Body of pancreas (tissue), 4 donors: ENCODE data around the gene SLCO2B1. TPM values are rescaled to one million over a fixed set of nuclear protein-coding genes. Genes with fewer than 3 reads are reported as not detected.

ENCODE experiments used
- ATAC-seq: fragments of 150-250 bp; one replicate; pipeline ENCODE4 v1.9.1; 2016
- DNase-seq, 4 donors: peaks; one replicate each; pipeline ENCODE4 v3.0.0-alpha.2; 2019
- H3K27ac ChIP-seq, 4 donors: fragments of 200-600 bp; sonication (generic); 1 replicate in 3 of 4; 2 replicates in 1 of 4; pipeline versions ENCODE4 v1.5.1 to v1.6.1; 2016 to 2019; ENCODE audit warnings: mild to moderate bottlenecking in 1 of 4, mixed read lengths in 1 of 4, moderate library complexity in 1 of 4
- H3K27me3 ChIP-seq, 2 donors: fragments of 200-600 bp; sonication (generic); one replicate each; pipeline ENCODE4 v1.6.0; 2016; ENCODE audit warnings: mild to moderate bottlenecking in 1 of 2
- H3K36me3 ChIP-seq, 2 donors: fragments of 200-600 bp; sonication (generic); replicated peaks in 1 of 2; 2 replicates each; pipeline ENCODE4 v1.5.1; 2016; ENCODE audit warnings: low read depth in 2 of 2; ENCODE audit not compliant: insufficient read depth in 1 of 2
- H3K4me1 ChIP-seq: fragments of 200-600 bp; sonication (generic); one replicate; pipeline ENCODE4 v1.6.0; 2016
- H3K4me3 ChIP-seq, 2 donors: fragments of 200-600 bp; sonication (generic); 1 replicate in 1 of 2; 2 replicates in 1 of 2; pipeline ENCODE4 v1.5.1; 2016 to 2019
- H3K9me3 ChIP-seq, 3 donors: fragments of 200-600 bp; sonication (generic); 1 replicate in 2 of 3; 2 replicates in 1 of 3; pipeline ENCODE4 v1.5.1; 2016
- POLR2A ChIP-seq, 3 donors: fragments of 450-650 bp; IDR thresholded peaks; one replicate each; pipeline ENCODE4 v1.6.1; 2016; ENCODE audit warnings: antibody characterized with exemption in 3 of 3, mild to moderate bottlenecking in 2 of 3
- WGBS, 2 donors: methylation state at CpG; one replicate each; pipeline ENCODE4 v1.1.5; 2017; 5-methylcytosine and 5-hydroxymethylcytosine counted together
- intact Hi-C: fragments of 100-400 bp; cut with DNase I; formaldehyde crosslinking; loops from one replicate; pipeline ENCODE4 v1.15.1; 2023
- total RNA-seq, 2 donors: library from RNA; depleted of rRNA; stranded (reverse); fragments of >200 nt; gene quantifications; one replicate each; pipeline ENCODE4 v1.1.0, GENCODE V29; 2016
- TF ChIP-seq, protein P1 (sequence below), 7 experiments: fragments of 450-650 bp in 4 of 7; fragments of 200-600 bp in 3 of 7; sonication (generic) in 3 of 7; IDR thresholded peaks; one replicate each; pipeline ENCODE4 v1.5.1; 2016 to 2019; ENCODE audit warnings: antibody characterized with exemption in 7 of 7

The SLCO2B1 gene
- total RNA-seq, 2 donors from 2014 or later = 33.7 to 101 TPM

DNA sequence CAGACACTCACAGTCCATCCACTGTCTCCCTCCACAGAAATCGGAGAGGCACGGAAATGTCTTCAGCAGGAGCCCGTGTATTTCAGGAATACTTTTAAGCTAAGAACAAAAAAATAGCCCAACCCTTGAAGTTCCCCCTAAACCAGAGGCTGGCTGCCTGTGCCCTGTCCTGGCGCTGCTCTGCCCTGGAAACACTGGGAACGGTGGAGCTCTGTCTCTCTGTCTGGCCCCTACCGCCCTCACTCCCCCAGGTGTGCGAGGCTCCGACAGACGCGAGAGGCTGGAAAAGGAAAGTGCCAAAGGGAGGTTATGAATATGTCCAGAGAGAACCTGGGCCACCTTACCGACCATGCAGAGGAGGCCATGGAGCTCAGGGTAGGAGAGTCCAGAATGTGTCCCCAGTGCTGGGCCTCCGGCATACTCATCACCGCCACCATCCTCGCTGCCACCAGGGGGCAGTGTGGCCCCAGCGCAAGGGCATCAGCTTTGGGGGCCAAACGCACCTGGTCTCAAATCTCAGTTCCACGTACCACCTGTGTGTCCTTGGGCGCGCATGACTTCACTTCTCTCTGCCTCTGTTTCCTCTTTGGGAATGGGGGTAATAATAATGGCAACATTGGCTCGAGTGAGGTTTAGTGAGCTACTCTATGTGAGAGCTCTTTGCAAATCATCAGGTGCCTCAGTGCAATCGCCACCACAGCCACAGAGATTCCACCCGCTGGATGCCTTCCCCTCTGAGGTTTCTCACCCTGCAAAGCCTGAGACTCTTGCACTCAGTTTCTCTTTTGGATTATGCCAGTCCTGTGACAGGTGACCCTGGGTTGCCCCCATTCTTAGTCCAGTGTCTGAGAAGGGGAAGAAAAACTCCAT lies 10.4 kb upstream of the SLCO2B1 start:
- TF ChIP-seq POLR2A (IDR thresholded peaks at IDR 0.05) = no peak
- TF ChIP-seq, protein P1, sequence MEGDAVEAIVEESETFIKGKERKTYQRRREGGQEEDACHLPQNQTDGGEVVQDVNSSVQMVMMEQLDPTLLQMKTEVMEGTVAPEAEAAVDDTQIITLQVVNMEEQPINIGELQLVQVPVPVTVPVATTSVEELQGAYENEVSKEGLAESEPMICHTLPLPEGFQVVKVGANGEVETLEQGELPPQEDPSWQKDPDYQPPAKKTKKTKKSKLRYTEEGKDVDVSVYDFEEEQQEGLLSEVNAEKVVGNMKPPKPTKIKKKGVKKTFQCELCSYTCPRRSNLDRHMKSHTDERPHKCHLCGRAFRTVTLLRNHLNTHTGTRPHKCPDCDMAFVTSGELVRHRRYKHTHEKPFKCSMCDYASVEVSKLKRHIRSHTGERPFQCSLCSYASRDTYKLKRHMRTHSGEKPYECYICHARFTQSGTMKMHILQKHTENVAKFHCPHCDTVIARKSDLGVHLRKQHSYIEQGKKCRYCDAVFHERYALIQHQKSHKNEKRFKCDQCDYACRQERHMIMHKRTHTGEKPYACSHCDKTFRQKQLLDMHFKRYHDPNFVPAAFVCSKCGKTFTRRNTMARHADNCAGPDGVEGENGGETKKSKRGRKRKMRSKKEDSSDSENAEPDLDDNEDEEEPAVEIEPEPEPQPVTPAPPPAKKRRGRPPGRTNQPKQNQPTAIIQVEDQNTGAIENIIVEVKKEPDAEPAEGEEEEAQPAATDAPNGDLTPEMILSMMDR (IDR thresholded peaks at IDR 0.05) = peak; percentile 76 to 96 (median 91)
- H3K27ac ChIP-seq = no peak overlapping the region
- intact Hi-C loops = loop anchor here (5.0 kb wide), 2 partner anchors 67 to 107 kb away; no protein-coding TSS in a partner anchor
- H3K9me3 ChIP-seq = no peaks in the 10 kb centered on the region
- peak; percentile 65 to 82 (median 72) for DNase-seq
- H3K4me1 ChIP-seq = no peaks in the 10 kb centered on the region
- no peaks in the 10 kb centered on the region for H3K27me3 ChIP-seq
- no peak overlapping the region for H3K4me3 ChIP-seq
- ATAC-seq = peak; percentile 59
- 26 to 47% methylated on average over 14 to 22 of the region's 22 CpGs for WGBS, 2 donors
- H3K36me3 ChIP-seq = no peaks in the 10 kb centered on the region

DNA sequence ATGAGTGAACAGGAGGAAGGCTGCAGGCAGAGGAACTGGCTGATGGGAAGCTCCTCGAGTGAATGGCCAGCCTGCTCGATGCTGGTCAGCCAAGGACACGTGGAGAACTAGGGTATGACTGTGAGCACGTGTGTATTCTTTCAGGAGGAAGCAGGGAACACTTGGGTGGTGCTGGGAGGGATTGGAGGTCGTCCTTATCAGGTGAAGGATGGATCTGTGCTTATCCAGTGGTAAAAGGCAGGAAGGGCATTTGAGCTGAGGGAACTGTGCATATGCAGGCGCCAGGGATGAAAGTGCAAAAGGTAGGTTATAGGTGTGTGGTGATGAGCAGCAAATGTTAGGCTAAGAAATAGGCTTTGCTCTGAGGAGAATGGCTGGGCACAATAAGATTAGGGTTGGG lies 9.7 kb upstream of the SLCO2B1 start:
- ATAC-seq = no peak
- TF ChIP-seq POLR2A (IDR thresholded peaks at IDR 0.05) = no peak
- TF ChIP-seq, protein P1 (IDR thresholded peaks at IDR 0.05) = no peak

DNA sequence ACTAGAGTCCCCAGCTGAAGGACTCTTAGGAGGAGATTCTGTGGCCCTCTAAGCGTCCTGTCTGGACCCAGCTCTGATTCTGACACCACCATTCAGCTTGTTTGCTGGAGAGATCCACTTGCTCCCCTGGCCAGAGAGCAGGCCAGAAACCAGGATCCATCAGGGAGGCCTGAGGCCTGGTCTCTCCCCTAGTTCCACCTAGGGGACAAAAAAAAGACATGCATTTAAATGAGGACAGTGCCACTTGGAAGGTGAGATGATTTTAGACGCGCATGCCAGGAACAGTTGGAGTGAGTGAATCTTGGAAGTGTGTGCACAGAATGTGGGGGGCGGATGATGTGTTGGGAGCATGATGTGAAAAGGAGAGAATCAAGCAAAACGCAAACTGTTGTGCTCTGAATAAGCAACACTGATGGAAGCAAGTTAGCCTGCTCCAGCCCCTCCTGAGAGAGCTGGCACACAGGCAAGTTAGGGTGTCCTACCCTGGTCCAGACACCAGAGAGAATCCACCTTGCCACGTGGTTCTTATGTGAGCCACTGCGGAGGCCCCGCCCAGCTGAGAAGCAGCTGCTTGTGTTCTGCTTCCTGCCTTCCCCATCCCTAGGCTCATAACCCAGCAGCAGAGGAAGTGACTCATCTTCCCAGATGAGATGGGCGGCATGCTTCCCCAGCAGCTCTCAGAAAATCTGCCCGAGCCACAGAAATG lies 8.0 kb upstream of the SLCO2B1 start:
- WGBS, 2 donors = 59 to 66% methylated on average over 10 of the region's 10 CpGs
- ATAC-seq (no peak), DNase-seq (peak in 3 of 4 donors; percentile 41 to 77 (median 44))
- intact Hi-C loops = loop anchor here (5.0 kb wide), 2 partner anchors 64 to 104 kb away; no protein-coding TSS in a partner anchor
- no peaks in the 10 kb centered on the region for H3K27me3 ChIP-seq
- no peaks in the 10 kb centered on the region for H3K9me3 ChIP-seq
- TF ChIP-seq, protein P1 (IDR thresholded peaks at IDR 0.05) = no peak
- no peak for TF ChIP-seq POLR2A (IDR thresholded peaks at IDR 0.05)
- peak overlapping the region in 1 of 4 donors; percentile 36 for H3K27ac ChIP-seq
- no peaks in the 10 kb centered on the region for H3K4me1 ChIP-seq
- no peak overlapping the region for H3K4me3 ChIP-seq
- no peaks in the 10 kb centered on the region for H3K36me3 ChIP-seq

More for the DNA sequence above, 9.7 kb upstream of the SLCO2B1 start:
- no peaks in the 10 kb centered on the region for H3K27me3 ChIP-seq
- DNase-seq = no peak
- H3K9me3 ChIP-seq = no peaks in the 10 kb centered on the region
- intact Hi-C loops = loop anchor here (5.0 kb wide), 2 partner anchors 66 to 106 kb away; no protein-coding TSS in a partner anchor
- H3K4me3 ChIP-seq = no peak overlapping the region
- 38 to 42% methylated on average over 6 of the region's 6 CpGs for WGBS, 2 donors
- H3K36me3 ChIP-seq = no peaks in the 10 kb centered on the region
- no peaks in the 10 kb centered on the region for H3K4me1 ChIP-seq
- no peak overlapping the region for H3K27ac ChIP-seq

DNA sequence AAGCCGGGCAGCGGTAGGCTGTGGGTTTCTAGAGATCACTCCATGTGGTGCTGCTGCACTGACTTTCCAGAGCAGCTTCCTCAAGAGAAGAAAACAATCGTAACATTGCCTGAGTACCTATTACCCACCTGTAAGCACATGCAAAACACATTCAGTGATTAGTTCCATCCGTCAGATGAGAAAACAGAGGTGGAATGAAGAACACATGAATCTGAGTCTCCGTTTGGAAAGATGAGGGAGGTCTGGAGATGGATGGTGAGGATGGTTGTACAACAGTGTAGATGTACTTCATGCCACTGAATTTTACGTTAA lies 7.5 kb upstream of the SLCO2B1 start:
- WGBS, 2 donors = 54 to 67% methylated on average over 6 of the region's 6 CpGs
- Histone ChIP-seq H3K4me1 (peaks cover 2% of the 10 kb centered on the region), H3K36me3 (no peaks in the 10 kb centered on the region), H3K27ac (peak overlapping the region in 1 of 4 donors; percentile 36), H3K9me3 (no peaks in the 10 kb centered on the region), H3K27me3 (no peaks in the 10 kb centered on the region), H3K4me3 (no peak overlapping the region)
- intact Hi-C loops = loop anchor here (5.0 kb wide), 2 partner anchors 64 to 104 kb away; no protein-coding TSS in a partner anchor
- DNase-seq = no peak
- TF ChIP-seq POLR2A (IDR thresholded peaks at IDR 0.05) = no peak
- TF ChIP-seq, protein P1 (IDR thresholded peaks at IDR 0.05) = no peak
- ATAC-seq = no peak
